Testis (tissue), 3 donors: ENCODE measurements around the gene STK24. TPM values are rescaled to one million over a fixed set of nuclear protein-coding genes. Genes with fewer than 3 reads are reported as not detected.

ENCODE experiments used
- DNase-seq: peaks from one replicate; pipeline ENCODE4 v3.0.0-alpha.2; 2019
- H3K27ac ChIP-seq, 2 donors: fragments of 200-600 bp; sonication (generic); one replicate each; pipeline ENCODE4 v1.5.1; 2019
- H3K27me3 ChIP-seq: fragments of 200-600 bp; sonication (generic); one replicate; pipeline ENCODE4 v1.5.1; 2019
- H3K36me3 ChIP-seq: fragments of 200-600 bp; sonication (generic); one replicate; pipeline ENCODE4 v1.5.1; 2017; ENCODE audit warnings: low read depth; ENCODE audit errors: missing control alignments
- H3K4me1 ChIP-seq: fragments of 200-600 bp; sonication (generic); one replicate; pipeline ENCODE4 v1.5.1; 2019
- H3K4me3 ChIP-seq, 2 donors: fragments of 200-600 bp; sonication (generic); one replicate each; pipeline ENCODE4 v1.5.1; 2017 to 2019
- H3K9me3 ChIP-seq: fragments of 200-600 bp; sonication (generic); one replicate; pipeline ENCODE4 v1.5.1; 2017
- CTCF ChIP-seq, 3 experiments: fragments of 450-650 bp in 2 of 3; fragments of 200-600 bp in 1 of 3; sonication (generic) in 1 of 3; IDR thresholded peaks; one replicate each; pipeline ENCODE4 v1.5.1; 2016 to 2019; ENCODE audit warnings: antibody characterized with exemption in 3 of 3, mild to moderate bottlenecking in 2 of 3, moderate library complexity in 1 of 3
- POLR2A ChIP-seq: fragments of 450-650 bp; IDR thresholded peaks from one replicate; pipeline ENCODE4 v1.6.1; 2017; ENCODE audit warnings: antibody characterized with exemption, mild to moderate bottlenecking, moderate library complexity
- WGBS, 2 donors: methylation state at CpG; one replicate each; pipeline ENCODE4 v1.1.5; 2018; 5-methylcytosine and 5-hydroxymethylcytosine counted together
- intact Hi-C: fragments of 100-400 bp; cut with DNase I; formaldehyde crosslinking; loops from one replicate; pipeline ENCODE4 v1.15.1; 2023; ENCODE audit warnings: low total_unique reads
- polyA plus RNA-seq: library from polyadenylated mRNA; stranded (reverse); fragments of 350-450 nt; fragmentation: Illumina TruSeq; extraction: RNeasy Lipid Tissue Mini Kit (QIAGEN cat#74804); gene quantifications from one replicate; pipeline ENCODE4 v1.2.3, GENCODE V29; 2014; ENCODE audit warnings: low read depth, low replicate concordance; ENCODE audit not compliant: insufficient read depth
- total RNA-seq, 2 donors: library from RNA; depleted of rRNA; stranded (reverse); fragments of >200 nt; gene quantifications; one replicate each; pipeline ENCODE4 v1.2.3, GENCODE V29; 2016

The STK24 gene
- total and polyA plus RNA-seq, 3 donors from 2014 or later = 97.4 to 172 (median 151) TPM

- Histone ChIP-seq H3K27ac (no peak overlapping the region), H3K4me1 (no peaks in the 10 kb centered on the region), H3K4me3 (no peak overlapping the region), H3K27me3 (no peaks in the 10 kb centered on the region), H3K36me3 (no peaks in the 10 kb centered on the region), H3K9me3 (no peaks in the 10 kb centered on the region)
- no peak for DNase-seq
- intact Hi-C loops = no loop called here
- WGBS, 2 donors = 77 to 82% methylated on average over 8 of the region's 8 CpGs
- TF ChIP-seq CTCF (IDR thresholded peaks at IDR 0.05) (no peak), POLR2A (no peak)
These were observed 171.1 kb downstream of the STK24 start for GRCh38 chr13:98405690-98406344.

- no peaks in the 10 kb centered on the region for H3K27me3 ChIP-seq
- no peaks in the 10 kb centered on the region for H3K4me1 ChIP-seq
- intact Hi-C loops = no loop called here
- H3K4me3 ChIP-seq = no peak overlapping the region
- no peak for DNase-seq
- 66 to 68% methylated on average over 7 of the region's 7 CpGs for WGBS, 2 donors
- TF ChIP-seq POLR2A (no peak), CTCF (IDR thresholded peaks at IDR 0.05) (no peak)
- no peaks in the 10 kb centered on the region for H3K9me3 ChIP-seq
- no peak overlapping the region for H3K27ac ChIP-seq
- H3K36me3 ChIP-seq = no peaks in the 10 kb centered on the region
These were observed 171.8 kb downstream of the STK24 start for GRCh38 chr13:98405107-98405571.

GRCh38 chr13:98403076-98403475 is 173.8 kb downstream of the STK24 start:
- Histone ChIP-seq H3K27ac (no peak overlapping the region), H3K27me3 (no peaks in the 10 kb centered on the region), H3K9me3 (no peaks in the 10 kb centered on the region), H3K4me1 (no peaks in the 10 kb centered on the region), H3K4me3 (no peak overlapping the region), H3K36me3 (no peaks in the 10 kb centered on the region)
- TF ChIP-seq POLR2A = no peak
- TF ChIP-seq CTCF (IDR thresholded peaks at IDR 0.05) = no peak
- no peak for DNase-seq
- WGBS, 2 donors = 88 to 98% methylated on average over 2 of the region's 2 CpGs
- intact Hi-C loops = no loop called here

GRCh38 chr13:98401934-98402333 is 175.0 kb downstream of the STK24 start:
- no peaks in the 10 kb centered on the region for H3K27me3 ChIP-seq
- DNase-seq = no peak
- no peaks in the 10 kb centered on the region for H3K4me1 ChIP-seq
- TF ChIP-seq POLR2A = no peak
- no peak for TF ChIP-seq CTCF (IDR thresholded peaks at IDR 0.05)
- H3K4me3 ChIP-seq = no peak overlapping the region
- 82 to 92% methylated on average over 13 of the region's 13 CpGs for WGBS, 2 donors
- H3K27ac ChIP-seq = no peak overlapping the region
- H3K9me3 ChIP-seq = no peaks in the 10 kb centered on the region
- intact Hi-C loops = no loop called here
- H3K36me3 ChIP-seq = no peaks in the 10 kb centered on the region

- 80 to 92% methylated on average over 4 of the region's 4 CpGs for WGBS, 2 donors
- Histone ChIP-seq H3K27ac (no peak overlapping the region), H3K9me3 (no peaks in the 10 kb centered on the region), H3K4me1 (no peaks in the 10 kb centered on the region), H3K36me3 (no peaks in the 10 kb centered on the region), H3K27me3 (no peaks in the 10 kb centered on the region), H3K4me3 (no peak overlapping the region)
- intact Hi-C loops = no loop called here
- TF ChIP-seq POLR2A = no peak
- no peak for TF ChIP-seq CTCF (IDR thresholded peaks at IDR 0.05)
- no peak for DNase-seq
These were observed 177.2 kb downstream of the STK24 start for GRCh38 chr13:98399756-98400155.
